ENCODE measurements around the gene TBX3. TPM values are rescaled to one million over a fixed set of nuclear protein-coding genes. Genes with fewer than 3 reads are reported as not detected.

The TBX3 gene
- total RNA-seq, 6 donors from 2014 or later = 29.5 to 107 (median 36.2) TPM

GRCh38 chr12:114670291-114670980 is 13.5 kb downstream of the TBX3 start:
- Histone ChIP-seq H3K4me3 (peak overlapping the region in 3 of 4 donors; percentile 31 to 61 (median 45)), H3K36me3 (peaks cover 0 to 36% (median 4%) of the 10 kb centered on the region in 4 donors), H3K27me3 (peaks cover 0 to 41% (median 10%) of the 10 kb centered on the region in 4 donors), H3K9me3 (no peaks in the 10 kb centered on the region), H3K27ac (peak overlapping the region; percentile 81 to 94 (median 89)), H3K4me1 (peaks cover 0 to 33% (median 14%) of the 10 kb centered on the region in 4 donors)
- 16 to 18% methylated on average over 3 of the region's 3 CpGs for WGBS, 2 donors
- TF ChIP-seq POLR2AphosphoS5 (IDR thresholded peaks at IDR 0.05) = no peak
- no peak for TF ChIP-seq CTCF (IDR thresholded peaks at IDR 0.05)
- no peak for TF ChIP-seq EP300 (IDR thresholded peaks at IDR 0.05)
- TF ChIP-seq POLR2A (IDR thresholded peaks at IDR 0.05) = no peak
- DNase-seq (no peak), ATAC-seq (ENCODE audit: low FRiP score in 2 of 2) (no peak)

- Histone ChIP-seq H3K36me3 (peaks cover 0 to 33% (median 4%) of the 10 kb centered on the region in 4 donors), H3K4me1 (peaks cover 0 to 33% (median 14%) of the 10 kb centered on the region in 4 donors), H3K9me3 (no peaks in the 10 kb centered on the region), H3K4me3 (peak overlapping the region in 3 of 4 donors; percentile 31 to 61 (median 47)), H3K27ac (peak overlapping the region; percentile 81 to 94 (median 89)), H3K27me3 (peaks cover 0 to 42% (median 13%) of the 10 kb centered on the region in 4 donors)
- WGBS, 2 donors = 11 to 13% methylated on average over 14 to 32 of the region's 33 CpGs
- no peak for DNase-seq
- TF ChIP-seq CTCF (IDR thresholded peaks at IDR 0.05) = no peak
- TF ChIP-seq POLR2A (IDR thresholded peaks at IDR 0.05) = peak in 1 of 4 donors; percentile 10
- peak in 1 of 4 donors; percentile 50 for TF ChIP-seq EP300 (IDR thresholded peaks at IDR 0.05)
- ATAC-seq (ENCODE audit: low FRiP score in 2 of 2) = no peak
Measured at GRCh38 chr12:114669401-114670290, 14.3 kb downstream of the TBX3 start.

GRCh38 chr12:114668886-114669288 is 15.1 kb downstream of the TBX3 start:
- DNase-seq (no peak), ATAC-seq (ENCODE audit: low FRiP score in 2 of 2) (no peak)
- no peaks in the 10 kb centered on the region for H3K9me3 ChIP-seq
- peak overlapping the region; percentile 21 to 61 (median 39) for H3K4me3 ChIP-seq
- H3K27me3 ChIP-seq = peaks cover 0 to 36% (median 14%) of the 10 kb centered on the region in 4 donors
- 3 to 11% methylated on average over 8 to 9 of the region's 20 CpGs for WGBS, 2 donors
- peaks cover 0 to 25% (median under 1%) of the 10 kb centered on the region in 4 donors for H3K36me3 ChIP-seq
- peak overlapping the region; percentile 81 to 94 (median 89) for H3K27ac ChIP-seq
- TF ChIP-seq POLR2AphosphoS5 (IDR thresholded peaks at IDR 0.05) (no peak), EP300 (IDR thresholded peaks at IDR 0.05) (no peak), POLR2A (IDR thresholded peaks at IDR 0.05) (no peak), CTCF (IDR thresholded peaks at IDR 0.05) (no peak)
- H3K4me1 ChIP-seq = peaks cover 0 to 33% (median 14%) of the 10 kb centered on the region in 4 donors

- Histone ChIP-seq H3K4me3 (peak overlapping the region; percentile 21 to 61 (median 39)), H3K27me3 (peaks cover 0 to 35% (median 14%) of the 10 kb centered on the region in 4 donors)
Measured at GRCh38 chr12:114668151-114668885, 15.7 kb downstream of the TBX3 start.

More at GRCh38 chr12:114668151-114668885, 15.7 kb downstream of the TBX3 start:
- Histone ChIP-seq H3K36me3 (peaks cover 0 to 20% (median 0%) of the 10 kb centered on the region in 4 donors), H3K9me3 (no peaks in the 10 kb centered on the region), H3K4me1 (peaks cover 0 to 33% (median 11%) of the 10 kb centered on the region in 4 donors), H3K27ac (peak overlapping the region; percentile 81 to 94 (median 89))
- DNase-seq = peak; percentile 71 to 88
- peak; percentile 57 to 80 for ATAC-seq (ENCODE audit: low FRiP score in 2 of 2)
- 1 to 6% methylated on average over 39 to 43 of the region's 46 CpGs for WGBS, 2 donors
- TF ChIP-seq POLR2AphosphoS5 (IDR thresholded peaks at IDR 0.05) (peak in 1 of 2 donors; percentile 4), EP300 (IDR thresholded peaks at IDR 0.05) (no peak), CTCF (IDR thresholded peaks at IDR 0.05) (peak; percentile 30 to 77 (median 71))
